K562 (cell line): ENCODE measurements around the gene IGF1R.

ENCODE experiments used
- NFRKB ChIP-seq: fragments of 450-650 bp; IDR thresholded peaks from 2 replicates; pipeline ENCODE4 v1.6.1; 2016; ENCODE audit warnings: low read depth
- ZNF217 ChIP-seq: sonication (generic); formaldehyde crosslinking; IDR thresholded peaks from 2 replicates; pipeline ENCODE4 v1.8.0; 2022; ENCODE audit warnings: mild to moderate bottlenecking, missing genetic modification reagents
- TF ChIP-seq, protein P1 (sequence below): sonication (generic); formaldehyde crosslinking; IDR thresholded peaks from 2 replicates; pipeline ENCODE4 v1.8.1; 2023; ENCODE audit warnings: mild to moderate bottlenecking, missing genetic modification reagents
- TF ChIP-seq, protein P2 (sequence below): fragments of 250-450 bp; sonication (Bioruptor Pico); IDR thresholded peaks from 2 replicates; pipeline ENCODE4 v1.5.0; 2021; ENCODE audit warnings: mild to moderate bottlenecking, borderline replicate concordance
- TF ChIP-seq, protein P3 (sequence below): sonication (generic); formaldehyde crosslinking; IDR thresholded peaks from 2 replicates; pipeline ENCODE4 v1.8.0; 2022; ENCODE audit warnings: mild to moderate bottlenecking, missing genetic modification reagents
- TF ChIP-seq, protein P4 (sequence below), 3 experiments: IDR thresholded peaks in 2 of 3; conservative IDR thresholded peaks in 1 of 3; 2 replicates each; pipeline ENCODE4 v1.5.1; 2011 to 2012; ENCODE audit warnings: low read length in 3 of 3, mild to moderate bottlenecking in 3 of 3, control low read depth in 2 of 3, improper control_type of control experiment in 1 of 3, inconsistent platforms in 1 of 3, low read depth in 1 of 3, mixed read lengths in 1 of 3, moderate library complexity in 1 of 3; ENCODE audit not compliant: insufficient read depth in 2 of 3
- TF ChIP-seq, protein P5 (sequence below): fragments of 150-350 bp; IDR thresholded peaks from 2 replicates; pipeline ENCODE4 v1.6.1; 2014; ENCODE audit warnings: low read depth, mild to moderate bottlenecking, low read length, borderline replicate concordance

DNA sequence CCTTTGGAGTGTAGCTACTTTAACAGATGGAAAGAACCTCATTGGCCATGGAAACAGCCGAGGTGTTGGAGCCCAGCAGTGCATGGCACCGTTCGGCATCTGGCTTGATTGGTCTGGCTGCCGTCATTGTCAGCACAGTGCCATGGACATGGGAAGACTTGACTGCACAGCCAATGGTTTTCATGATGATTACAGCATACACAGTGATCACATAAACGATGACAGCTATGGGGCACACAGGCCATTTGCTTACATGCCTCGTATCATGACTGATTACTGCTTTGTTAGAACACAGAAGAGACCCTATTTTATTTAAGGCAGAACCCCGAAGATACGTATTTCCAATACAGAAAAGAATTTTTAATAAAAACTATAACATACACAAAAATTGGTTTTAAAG, 315.1 kb downstream of the IGF1R start:
- TF ChIP-seq, protein P1, sequence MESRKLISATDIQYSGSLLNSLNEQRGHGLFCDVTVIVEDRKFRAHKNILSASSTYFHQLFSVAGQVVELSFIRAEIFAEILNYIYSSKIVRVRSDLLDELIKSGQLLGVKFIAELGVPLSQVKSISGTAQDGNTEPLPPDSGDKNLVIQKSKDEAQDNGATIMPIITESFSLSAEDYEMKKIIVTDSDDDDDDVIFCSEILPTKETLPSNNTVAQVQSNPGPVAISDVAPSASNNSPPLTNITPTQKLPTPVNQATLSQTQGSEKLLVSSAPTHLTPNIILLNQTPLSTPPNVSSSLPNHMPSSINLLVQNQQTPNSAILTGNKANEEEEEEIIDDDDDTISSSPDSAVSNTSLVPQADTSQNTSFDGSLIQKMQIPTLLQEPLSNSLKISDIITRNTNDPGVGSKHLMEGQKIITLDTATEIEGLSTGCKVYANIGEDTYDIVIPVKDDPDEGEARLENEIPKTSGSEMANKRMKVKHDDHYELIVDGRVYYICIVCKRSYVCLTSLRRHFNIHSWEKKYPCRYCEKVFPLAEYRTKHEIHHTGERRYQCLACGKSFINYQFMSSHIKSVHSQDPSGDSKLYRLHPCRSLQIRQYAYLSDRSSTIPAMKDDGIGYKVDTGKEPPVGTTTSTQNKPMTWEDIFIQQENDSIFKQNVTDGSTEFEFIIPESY (CRISPR knock-in tag): no peak
- no peak for TF ChIP-seq ZNF217 (CRISPR knock-in tag)
- TF ChIP-seq, protein P2, sequence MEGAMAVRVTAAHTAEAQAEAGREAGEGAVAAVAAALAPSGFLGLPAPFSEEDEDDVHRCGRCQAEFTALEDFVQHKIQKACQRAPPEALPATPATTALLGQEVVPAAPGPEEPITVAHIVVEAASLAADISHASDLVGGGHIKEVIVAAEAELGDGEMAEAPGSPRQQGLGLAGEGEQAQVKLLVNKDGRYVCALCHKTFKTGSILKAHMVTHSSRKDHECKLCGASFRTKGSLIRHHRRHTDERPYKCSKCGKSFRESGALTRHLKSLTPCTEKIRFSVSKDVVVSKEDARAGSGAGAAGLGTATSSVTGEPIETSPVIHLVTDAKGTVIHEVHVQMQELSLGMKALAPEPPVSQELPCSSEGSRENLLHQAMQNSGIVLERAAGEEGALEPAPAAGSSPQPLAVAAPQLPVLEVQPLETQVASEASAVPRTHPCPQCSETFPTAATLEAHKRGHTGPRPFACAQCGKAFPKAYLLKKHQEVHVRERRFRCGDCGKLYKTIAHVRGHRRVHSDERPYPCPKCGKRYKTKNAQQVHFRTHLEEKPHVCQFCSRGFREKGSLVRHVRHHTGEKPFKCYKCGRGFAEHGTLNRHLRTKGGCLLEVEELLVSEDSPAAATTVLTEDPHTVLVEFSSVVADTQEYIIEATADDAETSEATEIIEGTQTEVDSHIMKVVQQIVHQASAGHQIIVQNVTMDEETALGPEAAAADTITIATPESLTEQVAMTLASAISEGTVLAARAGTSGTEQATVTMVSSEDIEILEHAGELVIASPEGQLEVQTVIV: no peak
- TF ChIP-seq, protein P3, sequence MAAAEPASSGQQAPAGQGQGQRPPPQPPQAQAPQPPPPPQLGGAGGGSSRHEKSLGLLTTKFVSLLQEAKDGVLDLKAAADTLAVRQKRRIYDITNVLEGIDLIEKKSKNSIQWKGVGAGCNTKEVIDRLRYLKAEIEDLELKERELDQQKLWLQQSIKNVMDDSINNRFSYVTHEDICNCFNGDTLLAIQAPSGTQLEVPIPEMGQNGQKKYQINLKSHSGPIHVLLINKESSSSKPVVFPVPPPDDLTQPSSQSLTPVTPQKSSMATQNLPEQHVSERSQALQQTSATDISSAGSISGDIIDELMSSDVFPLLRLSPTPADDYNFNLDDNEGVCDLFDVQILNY (CRISPR knock-in tag): no peak
- TF ChIP-seq, protein P4, sequence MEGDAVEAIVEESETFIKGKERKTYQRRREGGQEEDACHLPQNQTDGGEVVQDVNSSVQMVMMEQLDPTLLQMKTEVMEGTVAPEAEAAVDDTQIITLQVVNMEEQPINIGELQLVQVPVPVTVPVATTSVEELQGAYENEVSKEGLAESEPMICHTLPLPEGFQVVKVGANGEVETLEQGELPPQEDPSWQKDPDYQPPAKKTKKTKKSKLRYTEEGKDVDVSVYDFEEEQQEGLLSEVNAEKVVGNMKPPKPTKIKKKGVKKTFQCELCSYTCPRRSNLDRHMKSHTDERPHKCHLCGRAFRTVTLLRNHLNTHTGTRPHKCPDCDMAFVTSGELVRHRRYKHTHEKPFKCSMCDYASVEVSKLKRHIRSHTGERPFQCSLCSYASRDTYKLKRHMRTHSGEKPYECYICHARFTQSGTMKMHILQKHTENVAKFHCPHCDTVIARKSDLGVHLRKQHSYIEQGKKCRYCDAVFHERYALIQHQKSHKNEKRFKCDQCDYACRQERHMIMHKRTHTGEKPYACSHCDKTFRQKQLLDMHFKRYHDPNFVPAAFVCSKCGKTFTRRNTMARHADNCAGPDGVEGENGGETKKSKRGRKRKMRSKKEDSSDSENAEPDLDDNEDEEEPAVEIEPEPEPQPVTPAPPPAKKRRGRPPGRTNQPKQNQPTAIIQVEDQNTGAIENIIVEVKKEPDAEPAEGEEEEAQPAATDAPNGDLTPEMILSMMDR (IDR thresholded peaks at IDR 0.05 in 2 of 3, conservative IDR thresholded peaks at IDR 0.05 in 1 of 3; ENCODE audit: insufficient read depth in 2 of 3, low read depth in 1 of 3, low read length in 3 of 3): no peak
- TF ChIP-seq, protein P5, sequence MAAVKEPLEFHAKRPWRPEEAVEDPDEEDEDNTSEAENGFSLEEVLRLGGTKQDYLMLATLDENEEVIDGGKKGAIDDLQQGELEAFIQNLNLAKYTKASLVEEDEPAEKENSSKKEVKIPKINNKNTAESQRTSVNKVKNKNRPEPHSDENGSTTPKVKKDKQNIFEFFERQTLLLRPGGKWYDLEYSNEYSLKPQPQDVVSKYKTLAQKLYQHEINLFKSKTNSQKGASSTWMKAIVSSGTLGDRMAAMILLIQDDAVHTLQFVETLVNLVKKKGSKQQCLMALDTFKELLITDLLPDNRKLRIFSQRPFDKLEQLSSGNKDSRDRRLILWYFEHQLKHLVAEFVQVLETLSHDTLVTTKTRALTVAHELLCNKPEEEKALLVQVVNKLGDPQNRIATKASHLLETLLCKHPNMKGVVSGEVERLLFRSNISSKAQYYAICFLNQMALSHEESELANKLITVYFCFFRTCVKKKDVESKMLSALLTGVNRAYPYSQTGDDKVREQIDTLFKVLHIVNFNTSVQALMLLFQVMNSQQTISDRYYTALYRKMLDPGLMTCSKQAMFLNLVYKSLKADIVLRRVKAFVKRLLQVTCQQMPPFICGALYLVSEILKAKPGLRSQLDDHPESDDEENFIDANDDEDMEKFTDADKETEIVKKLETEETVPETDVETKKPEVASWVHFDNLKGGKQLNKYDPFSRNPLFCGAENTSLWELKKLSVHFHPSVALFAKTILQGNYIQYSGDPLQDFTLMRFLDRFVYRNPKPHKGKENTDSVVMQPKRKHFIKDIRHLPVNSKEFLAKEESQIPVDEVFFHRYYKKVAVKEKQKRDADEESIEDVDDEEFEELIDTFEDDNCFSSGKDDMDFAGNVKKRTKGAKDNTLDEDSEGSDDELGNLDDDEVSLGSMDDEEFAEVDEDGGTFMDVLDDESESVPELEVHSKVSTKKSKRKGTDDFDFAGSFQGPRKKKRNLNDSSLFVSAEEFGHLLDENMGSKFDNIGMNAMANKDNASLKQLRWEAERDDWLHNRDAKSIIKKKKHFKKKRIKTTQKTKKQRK: no peak
- TF ChIP-seq NFRKB: no peak
